AG04449 (cell line): Measurements from ENCODE around the gene ZBTB46.

Experiments
- CTCF ChIA-PET: fragments of 350-600 bp; formaldehyde crosslinking; extraction: SDS; loops from one replicate; lab custom pipeline; 2021; ENCODE audit warnings: antibody characterized with exemption; lab: Yijun Ruan, JAX
- POLR2A ChIA-PET: fragments of 400-600, 350-600 bp; formaldehyde crosslinking; extraction: SDS; loops from one replicate; lab custom pipeline; 2020; ENCODE audit warnings: antibody characterized with exemption, inconsistent platforms; lab: Yijun Ruan, JAX
- DNase-seq: peaks from one replicate; pipeline ENCODE4 v3.0.0-alpha.2; 2010; ENCODE audit warnings: low read depth, low spot score
- H3K4me3 ChIP-seq: 2 replicates; pipeline ENCODE4 v1.5.1; 2011; ENCODE audit warnings: low read depth, mild to moderate bottlenecking, control low read depth, low read length
- CTCF ChIP-seq: IDR thresholded peaks from one replicate; pipeline ENCODE4 v1.5.1; 2011; ENCODE audit warnings: mild to moderate bottlenecking, moderate library complexity, low read length, control low read depth, inconsistent platforms; ENCODE audit not compliant: insufficient read depth; ENCODE audit errors: missing control alignments

The ZBTB46 gene

DNA sequence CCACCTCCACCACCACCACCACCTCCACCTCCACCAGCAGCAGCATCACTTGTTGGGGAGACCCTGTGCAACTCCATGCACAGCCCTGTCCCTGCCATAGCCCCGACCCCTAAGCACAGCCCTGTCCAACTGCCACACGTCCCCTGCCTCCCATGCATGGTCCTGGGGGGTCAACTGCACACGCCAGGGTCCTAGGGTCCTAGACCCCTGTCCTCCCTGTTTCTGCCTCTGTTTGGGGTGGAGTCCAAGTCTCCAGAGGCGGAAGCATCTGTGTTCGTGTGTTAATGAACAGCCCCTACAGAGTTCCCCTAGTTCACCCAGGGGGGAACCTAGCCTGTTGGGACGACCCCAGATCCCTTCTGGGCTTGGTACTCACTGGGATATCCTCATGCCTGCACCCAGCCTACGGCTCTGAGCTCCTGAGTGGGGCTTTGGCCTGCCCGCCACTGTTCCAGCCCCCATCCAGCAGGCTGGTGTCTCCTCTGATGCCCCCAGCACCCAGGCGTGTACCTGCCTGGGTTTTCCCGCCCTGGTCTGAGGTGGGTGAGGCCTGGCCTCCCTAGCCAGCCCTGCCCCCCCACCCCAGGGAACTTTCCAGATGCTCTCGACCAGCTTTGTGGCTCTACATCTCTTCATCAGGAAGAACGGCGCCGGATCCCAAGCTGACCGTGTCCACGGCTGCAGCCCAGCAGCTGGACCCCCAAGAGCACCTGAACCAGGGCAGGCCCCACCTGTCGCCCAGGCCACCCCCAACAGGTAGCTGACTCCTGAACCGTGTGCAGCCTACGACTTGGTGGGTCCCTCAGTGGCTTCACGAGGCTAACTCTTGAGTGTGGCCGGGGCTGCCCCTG is 137.1 kb downstream of the ZBTB46 start:
- ChIA-PET CTCF (no interaction called here), POLR2A (no interaction called here)
- H3K4me3 ChIP-seq, result no peak overlapping the region
- no peak for DNase-seq
- no peak for TF ChIP-seq CTCF
